Upper lobe of left lung (tissue), 4 donors: ENCODE results near the gene GUCY2C.

Experiments used
- CTCF ChIP-seq, 6 experiments: fragments of 450-650 bp in 4 of 6; fragments of 200-600 bp in 2 of 6; sonication (generic) in 2 of 6; IDR thresholded peaks; one replicate each; pipeline ENCODE4 v1.5.1; 2016 to 2019; ENCODE audit warnings: antibody characterized with exemption in 6 of 6
- POLR2A ChIP-seq, 4 donors: fragments of 450-650 bp; IDR thresholded peaks; one replicate each; pipeline ENCODE4 v1.5.1; 2016 to 2017; ENCODE audit warnings: antibody characterized with exemption in 4 of 4, mild to moderate bottlenecking in 2 of 4

- TF ChIP-seq CTCF (IDR thresholded peaks at IDR 0.05), result no peak
- TF ChIP-seq POLR2A (IDR thresholded peaks at IDR 0.05), result no peak
These were observed 84.7 kb downstream of the GUCY2C start for GRCh38 chr12:14611640-14612203.
